HG02588 (cell line): ENCODE data around the gene RLBP1.
"Not testable (repeated sequence)": the region's sequence is repeated elsewhere in the genome, so short reads cannot be mapped to it uniquely, and the experiment has no call there.

Experiments used
- ATAC-seq: cut with Tn5 transposase; IDR thresholded peaks from one replicate; pipeline ENCODE4 v1.9.1; 2021; ENCODE audit warnings: mild to moderate bottlenecking, moderate library complexity; ENCODE audit not compliant: unreplicated experiment

The RLBP1 gene

DNA sequence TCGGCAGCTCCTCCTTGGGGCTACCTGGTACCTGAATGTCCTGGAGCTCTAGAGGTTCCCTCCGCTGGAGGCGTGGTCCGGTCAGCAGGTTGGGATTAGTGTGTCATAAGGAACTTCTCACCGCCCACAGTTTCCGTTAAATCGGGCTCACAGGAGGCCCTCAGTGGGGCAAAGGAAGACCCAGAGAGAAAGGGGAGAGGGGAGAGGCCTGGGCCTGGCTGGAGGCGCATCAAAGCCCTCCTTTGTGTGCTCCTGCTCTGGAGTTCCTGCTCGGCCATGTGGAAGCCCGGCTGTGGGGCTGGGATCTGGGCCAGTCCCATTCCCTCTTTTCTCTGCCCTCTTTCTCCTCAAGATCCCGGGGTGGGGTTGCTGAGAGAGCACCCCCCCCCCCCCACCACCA lies at the start of gene RLBP1:
Gene RLBP1 (minus strand): TSS at position 37 of the 400 bp plus-strand sequence. CDS start 2,604 bp downstream, outside the sequence.
- no peak for ATAC-seq

DNA sequence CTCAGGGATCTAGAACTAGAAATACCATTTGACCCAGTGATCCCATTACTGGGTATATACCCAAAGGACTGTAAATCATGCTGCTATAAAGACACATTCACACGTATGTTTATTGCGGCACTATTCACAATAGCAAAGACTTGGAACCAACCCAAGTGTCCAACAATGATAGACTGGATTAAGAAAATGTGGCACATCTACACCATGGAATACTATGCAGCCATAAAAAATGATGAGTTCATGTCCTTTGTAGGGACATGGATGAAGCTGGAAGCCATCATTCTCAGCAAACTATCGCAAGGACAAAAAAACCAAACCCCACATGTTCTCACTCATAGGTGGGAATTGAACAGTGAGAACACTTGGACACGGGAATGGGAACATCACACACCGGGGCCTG lies 28.8 kb upstream of the RLBP1 start:
- ATAC-seq = not testable (repeated sequence)

DNA sequence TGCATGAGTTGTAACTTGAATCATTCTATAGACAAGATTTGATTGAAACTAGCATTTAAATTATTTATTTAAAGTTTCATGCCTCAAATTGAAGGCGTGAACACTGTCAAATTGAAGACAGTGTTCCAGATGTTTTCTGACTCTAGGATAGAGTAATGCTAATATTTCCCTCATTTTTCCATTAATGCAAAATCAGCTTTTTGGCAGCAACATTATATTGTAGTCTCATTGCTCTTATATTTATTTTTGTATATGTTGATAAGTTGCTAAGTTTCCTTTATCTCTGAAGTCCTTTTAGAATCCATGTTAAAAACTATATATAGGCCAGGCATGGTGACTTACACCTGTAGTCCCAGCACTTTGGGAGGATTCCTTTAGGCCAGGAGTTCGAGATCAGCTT lies 27.2 kb upstream of the RLBP1 start:
- no peak for ATAC-seq

DNA sequence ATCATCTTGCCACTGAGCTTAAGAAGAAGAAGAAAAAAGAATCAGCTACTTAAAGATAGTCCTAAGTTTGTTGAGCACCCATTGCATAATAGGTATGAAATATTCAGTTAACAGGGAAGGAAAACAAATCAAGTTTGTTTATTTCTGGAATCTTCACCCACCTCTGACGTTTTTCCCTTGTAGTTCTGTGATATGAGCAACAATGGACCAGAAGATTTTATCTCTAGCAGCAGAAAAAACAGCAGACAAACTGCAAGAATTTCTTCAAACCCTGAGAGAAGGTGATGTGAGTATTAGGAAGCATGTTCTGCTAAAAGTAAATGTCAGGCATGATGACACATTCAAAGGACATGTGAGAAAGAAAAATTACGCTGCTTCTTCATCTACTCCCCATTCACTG lies 26.1 kb upstream of the RLBP1 start:
- ATAC-seq = no peak

DNA sequence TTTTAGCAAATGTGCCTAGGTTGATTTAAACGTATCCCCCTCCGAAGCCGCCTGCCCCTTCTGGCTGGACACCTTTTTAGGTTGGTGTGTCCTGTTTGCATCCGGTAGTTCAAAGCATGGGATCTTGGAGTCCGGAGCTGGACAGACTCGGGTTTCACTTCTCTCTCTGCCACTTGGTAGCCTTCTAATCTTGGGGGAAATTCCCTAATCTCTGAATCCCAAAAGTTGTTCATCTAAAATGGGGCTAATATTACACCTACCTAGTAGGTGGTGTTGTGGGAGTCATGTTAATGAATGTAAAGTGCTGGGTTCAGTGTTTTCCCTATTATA lies 23.2 kb upstream of the RLBP1 start:
- ATAC-seq = no peak

DNA sequence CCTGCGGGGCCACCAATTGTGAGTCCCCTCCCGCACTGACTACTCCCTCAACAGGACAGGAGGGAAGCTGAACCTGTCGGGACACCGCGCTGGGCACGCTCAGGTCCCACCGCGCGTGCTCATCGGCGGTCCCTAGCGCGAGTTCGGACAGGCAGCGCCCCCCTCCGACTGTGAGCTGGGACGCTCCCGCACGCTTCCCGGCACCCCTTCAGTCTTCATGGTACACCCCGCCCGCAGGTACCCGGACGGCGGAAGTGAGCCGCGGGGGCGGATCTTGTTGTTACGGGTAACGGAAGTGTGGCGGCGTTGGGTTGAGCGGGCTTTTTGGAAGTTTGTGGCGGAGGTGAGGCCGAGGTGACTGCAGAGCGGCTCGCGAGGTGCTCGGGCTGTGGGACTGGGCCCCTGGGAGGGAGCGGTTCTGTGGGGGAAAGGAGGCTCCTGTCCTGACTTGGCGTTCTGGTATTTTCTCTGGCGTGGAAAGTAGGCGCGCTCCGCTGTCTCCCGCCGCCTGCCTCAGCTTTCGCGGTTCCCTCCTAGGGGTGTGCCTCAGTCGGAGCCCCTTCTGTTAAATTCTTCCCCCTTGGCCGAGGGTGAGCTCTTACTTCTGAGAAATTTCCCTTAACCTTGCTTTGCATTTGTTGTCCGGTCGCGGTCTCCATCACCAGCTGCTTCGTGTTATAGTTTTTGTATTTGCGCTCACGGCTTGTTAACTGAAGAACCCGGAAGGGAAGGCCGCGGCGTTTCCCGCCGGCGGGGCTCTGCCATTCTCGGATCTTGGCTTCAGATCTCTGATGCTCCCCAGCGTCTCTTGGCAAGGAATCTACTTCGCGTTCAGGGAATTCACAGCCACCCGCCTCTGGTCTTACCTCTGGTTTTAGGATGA lies 22.6 kb upstream of the RLBP1 start, which contains the start of gene FANCI:
Gene FANCI (plus strand): TSS at position 289 of the 883 bp plus-strand sequence. CDS start 3,669 bp downstream, outside the sequence.
- peak; percentile 96 for ATAC-seq

DNA sequence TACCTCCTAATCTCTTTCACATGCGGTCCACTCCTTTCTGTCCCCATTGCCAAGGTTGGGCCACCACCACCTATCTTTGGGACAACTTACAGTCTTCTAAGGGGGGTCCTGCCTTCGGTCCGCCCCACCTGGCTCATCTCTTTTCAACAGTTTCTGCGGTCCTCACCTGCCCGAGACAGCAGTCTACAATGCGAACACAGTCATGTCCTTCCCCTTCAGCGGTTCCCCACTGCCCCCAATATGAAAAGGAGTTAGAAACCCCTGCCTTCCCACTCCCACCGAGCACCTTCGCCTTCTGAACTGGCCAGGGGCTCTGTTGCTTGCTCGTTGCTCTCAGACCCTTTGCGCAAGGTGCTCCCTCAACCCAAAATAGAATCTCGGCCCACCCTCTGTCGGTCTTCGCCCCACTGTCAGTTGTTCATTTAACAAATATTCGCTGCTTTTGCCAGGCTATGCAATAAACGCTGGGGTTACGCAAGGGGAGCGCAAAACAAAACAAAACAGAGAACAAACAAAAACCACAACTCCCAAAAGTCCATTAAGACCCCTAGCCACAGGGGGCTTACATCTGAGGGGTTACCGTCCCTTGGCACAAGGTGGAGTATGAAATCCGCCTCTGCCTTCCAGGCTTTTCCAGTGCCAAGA lies 21.8 kb upstream of the RLBP1 start:
- ATAC-seq = no peak

DNA sequence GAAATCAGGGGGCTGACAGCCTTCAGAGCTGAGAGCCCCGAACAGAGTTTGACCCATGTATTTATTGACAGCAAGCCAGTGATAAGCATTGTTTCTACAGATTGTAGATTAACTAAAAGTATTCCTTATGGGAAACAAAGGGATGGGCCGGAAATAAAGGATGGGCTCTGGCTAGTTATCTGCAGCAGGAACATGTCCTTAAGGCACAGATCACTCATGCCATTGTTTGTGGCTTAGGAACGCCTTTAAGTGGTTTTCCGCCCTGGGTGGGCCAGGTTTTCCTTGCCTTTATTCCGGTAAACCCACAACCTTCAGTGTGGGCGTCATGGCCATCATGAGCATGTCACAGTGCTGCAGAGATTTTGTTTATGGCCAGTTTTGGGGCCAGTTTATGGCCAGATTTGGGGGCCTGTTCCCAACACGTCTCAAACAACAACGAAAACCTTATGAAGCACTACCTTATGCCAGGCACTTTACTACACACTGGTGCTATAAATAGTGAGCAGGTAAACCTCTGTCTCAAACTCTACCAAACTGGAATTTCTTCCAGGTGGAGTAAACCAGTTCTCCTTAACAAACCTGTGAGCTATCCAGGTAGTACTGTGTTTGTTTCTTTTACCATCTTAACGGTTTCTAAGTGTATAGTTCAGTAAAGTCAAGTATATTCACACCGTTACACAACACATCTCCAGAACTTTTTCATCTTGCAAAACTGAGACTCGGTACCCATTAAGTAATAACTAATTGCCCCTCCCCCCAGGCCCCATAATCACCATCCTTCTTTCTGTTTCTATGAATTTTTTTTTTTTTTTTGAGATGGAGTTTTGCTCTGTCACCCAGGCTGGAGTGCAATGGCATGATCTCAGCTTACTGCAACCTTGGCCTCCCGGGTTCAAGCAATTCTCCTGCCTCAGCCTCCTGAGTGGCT lies 18.8 kb upstream of the RLBP1 start:
- ATAC-seq = not testable (repeated sequence)

DNA sequence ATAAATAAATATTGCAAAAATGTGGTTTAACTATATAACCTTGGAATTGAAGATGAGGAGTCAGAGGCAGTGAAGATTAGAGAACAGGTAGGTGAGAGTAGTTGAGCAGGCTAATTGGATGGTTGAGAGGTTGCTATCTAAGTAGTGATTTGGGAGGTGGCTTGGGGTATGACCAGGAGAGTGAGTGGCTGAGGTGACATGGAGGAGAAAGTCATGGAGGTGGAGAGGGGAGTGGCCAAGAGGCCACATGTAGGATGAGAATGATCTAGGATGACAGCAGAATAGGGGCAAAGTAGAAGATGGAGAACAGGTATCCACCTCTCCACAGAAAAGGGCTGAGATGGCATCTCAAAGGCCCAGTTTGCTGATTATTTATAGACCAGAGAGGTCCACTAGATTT lies 10.5 kb upstream of the RLBP1 start:
- ATAC-seq = no peak

DNA sequence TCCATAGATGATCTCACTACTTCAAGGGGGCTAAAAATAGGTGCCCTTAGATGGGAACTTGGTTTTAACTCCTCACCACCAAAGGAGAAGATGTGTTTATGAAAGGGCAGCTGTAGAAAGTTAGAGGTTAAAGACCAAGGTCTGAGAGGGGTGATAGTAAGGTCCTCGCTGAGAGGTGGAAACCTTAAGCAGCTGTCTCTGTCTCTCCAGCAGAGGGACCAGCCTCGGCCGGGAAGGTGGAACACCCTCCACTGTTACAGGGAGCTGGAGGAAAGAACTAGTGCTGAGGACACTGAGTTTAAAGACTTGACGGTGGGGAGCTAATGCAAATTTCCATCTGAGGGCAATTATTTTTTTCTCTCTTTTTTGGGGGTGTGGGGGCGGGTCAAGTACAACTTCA lies 8.9 kb upstream of the RLBP1 start:
- ATAC-seq = no peak

DNA sequence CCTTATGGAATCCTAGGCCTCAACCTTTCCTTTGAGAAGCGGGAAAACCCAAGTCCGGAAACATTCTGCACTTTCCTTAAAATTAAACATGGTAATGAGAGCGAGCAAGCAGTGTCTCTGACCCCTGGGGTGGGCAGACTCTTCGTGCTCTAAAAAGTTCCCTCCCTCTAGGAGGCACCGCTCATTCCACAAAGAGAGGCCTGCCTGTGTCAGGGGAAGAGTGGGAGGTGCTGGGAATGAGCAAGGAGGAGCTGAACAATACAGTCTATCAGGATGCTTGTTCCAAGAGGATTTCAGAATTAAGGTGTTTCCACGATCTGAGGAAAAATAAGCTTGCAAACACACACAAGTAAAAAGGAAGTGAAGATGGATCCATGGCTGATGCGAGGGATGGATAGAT lies 6.0 kb upstream of the RLBP1 start:
- ATAC-seq = no peak

DNA sequence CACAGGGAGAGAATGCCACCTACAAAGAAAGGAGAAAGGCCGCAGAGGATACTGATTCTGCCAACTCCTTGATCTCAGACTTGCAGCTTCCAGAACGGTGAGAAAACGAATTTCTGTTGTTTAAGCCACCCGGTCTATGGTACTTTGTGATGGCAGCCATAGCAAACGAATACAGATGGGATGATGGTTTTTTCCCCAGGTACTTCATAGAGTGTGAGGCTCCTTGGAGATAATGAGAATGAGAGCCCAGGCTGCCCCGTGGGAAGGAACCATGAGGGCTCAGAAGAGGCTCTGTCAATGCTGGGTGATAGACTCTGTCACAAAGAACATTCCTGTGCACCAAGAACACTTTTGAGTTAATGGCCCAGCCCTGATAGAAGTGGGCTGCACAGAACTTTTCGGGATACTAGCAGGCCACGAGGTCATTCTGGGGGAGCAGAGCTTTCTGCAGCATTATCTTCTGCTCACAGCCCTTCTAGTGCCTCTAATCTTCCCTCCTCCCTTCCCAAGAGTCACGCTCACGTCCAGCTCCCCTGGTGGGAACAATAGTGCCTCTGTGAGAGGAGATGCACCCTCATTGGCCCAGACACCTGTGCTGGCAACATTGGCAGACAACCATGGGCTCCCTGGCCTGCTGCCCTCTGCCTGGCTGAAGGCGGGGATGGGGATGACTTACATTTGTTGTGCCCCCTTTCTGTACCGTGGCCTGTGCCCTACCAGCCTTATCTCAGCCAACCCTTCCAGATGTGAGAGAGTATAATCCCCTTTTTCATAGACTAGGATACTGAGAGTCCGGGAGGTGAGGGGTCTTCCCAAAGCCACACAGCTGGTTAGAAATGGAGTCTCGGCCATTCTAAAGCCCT lies 5.2 kb upstream of the RLBP1 start:
- ATAC-seq = no peak

DNA sequence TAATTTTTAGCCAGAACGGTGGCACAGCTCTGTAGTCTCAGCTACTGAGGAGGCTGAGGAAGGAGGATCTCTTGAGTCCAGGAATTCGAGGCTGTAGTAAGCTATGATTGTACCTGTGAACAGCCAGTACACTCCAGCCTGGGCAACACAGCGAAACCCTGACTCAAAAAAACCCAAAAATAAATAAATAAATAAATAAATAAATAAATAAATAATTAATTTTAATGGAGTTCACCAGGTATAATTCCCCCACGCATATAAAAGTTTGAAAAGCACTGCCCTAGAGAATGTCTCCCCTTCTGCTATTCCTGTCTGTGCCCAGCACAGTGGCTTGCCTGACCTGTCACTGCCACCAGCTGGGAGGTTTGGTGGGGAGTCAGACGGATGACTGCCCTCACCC lies 4.2 kb upstream of the RLBP1 start:
- ATAC-seq = no peak

DNA sequence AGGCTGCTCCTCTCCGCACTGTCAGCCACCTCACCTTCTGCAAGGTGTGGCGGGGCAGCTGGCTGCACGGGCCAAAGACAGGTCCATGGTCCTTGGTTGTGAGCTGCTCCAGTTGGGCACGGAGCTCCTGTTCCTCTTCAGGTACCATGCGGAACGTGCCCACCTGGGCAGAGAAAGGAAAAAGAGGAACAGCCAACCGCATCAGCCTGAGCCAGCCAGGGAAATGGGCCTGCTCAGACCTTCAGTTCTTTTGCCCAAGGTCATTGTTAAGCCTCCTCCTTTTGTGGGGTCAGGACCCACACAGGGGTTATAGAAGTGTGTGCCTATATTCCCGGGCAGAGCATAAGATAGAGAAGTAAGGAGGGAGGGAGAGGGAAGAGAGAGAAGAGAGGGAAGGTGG lies 2.8 kb downstream of the RLBP1 start:
- no peak for ATAC-seq

DNA sequence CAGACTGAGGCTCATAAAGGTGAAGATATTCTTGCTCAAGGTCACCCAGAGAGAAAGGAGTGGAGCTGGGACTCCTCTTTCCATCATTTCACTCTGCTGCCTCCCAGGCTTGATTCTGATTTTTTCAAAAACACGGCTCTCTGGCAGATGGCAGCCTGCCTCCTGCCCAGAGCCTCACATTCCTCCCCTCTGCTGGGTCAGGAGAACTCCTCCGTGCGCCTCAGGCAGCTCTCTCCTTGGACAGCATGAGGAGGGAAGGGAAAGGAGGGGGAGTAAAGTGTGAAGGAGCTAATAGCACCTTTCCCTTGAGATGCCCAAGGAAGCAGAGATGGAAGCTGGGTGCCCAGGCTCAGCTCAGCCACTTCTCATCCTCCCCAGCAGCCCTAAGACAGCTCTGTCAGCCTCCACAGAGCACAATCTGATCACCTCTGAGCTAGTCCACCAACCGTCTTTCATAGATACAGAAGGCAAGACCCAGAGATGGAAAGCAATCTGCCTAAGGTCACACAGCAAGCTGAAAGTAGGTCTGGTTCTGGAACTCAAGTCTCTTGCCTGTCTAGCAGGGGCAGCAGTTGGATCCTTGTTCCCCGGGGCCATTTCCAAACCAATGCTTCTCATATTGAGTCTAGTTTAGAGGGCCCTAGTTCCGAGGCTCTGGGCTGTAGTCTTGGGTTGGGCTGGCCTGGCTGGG lies 3.5 kb downstream of the RLBP1 start:
- no peak for ATAC-seq

DNA sequence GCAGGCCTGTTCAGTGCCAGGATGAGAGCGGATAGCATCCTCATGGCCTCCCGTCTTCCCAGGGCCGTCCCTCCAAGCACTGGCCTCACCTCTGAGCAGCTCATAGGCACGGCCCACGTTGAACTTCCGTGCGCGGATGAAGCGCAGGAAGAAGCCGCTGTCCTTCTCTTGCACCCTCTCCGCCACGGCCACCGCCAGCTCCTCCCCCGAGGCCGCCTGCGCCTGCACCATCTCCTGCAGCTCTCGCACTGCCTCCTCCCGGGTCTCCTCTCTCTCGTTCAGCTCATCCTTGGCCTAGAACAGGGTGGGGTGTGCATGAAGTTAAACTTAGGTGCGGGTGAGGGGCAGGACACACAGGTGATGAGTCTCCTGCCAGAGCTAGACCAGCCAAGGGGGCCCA lies 4.3 kb downstream of the RLBP1 start:
- no peak for ATAC-seq

DNA sequence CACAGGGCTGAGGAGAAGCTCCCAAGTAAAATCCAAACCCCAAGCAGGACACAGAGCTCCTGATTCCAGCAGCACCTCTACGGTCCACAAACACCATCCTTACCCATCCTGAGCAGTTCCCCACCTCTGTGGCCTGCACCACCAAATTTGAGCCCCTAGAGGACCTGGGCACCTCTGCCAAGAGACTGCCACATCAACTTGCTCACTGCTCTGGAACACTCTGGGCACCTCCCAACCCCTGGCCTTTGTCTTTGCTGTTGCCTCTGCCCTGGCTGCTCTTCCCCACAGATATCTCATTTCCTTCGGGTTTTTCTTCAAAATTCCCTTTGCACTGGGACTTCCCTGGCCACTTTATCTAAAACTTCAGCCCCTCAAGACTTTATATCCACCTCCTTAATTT lies 5.8 kb downstream of the RLBP1 start:
- ATAC-seq = no peak

DNA sequence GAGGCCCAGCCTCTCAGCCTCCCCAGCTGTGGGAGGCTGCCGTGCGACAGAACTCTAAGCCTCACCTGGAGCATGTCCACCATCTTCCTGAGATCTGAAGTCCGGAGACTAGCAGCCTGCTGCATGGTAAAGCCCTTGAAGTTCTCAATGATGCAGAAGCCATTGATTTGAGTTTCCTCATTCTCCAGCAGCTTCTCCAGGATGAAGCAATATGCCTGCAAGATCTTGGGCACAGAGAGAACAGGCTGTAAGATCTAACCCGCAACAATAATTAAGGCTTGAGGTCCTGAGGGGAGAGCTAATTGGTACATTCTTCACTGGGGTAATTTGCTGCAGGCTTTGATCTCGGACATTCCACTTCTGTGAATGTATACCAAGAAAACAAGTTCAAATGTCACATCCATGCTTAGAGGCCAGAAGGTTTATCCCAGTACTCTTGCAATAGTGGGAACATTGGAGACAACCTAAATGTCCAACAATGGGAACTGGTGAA lies 9.7 kb downstream of the RLBP1 start:
- no peak for ATAC-seq

DNA sequence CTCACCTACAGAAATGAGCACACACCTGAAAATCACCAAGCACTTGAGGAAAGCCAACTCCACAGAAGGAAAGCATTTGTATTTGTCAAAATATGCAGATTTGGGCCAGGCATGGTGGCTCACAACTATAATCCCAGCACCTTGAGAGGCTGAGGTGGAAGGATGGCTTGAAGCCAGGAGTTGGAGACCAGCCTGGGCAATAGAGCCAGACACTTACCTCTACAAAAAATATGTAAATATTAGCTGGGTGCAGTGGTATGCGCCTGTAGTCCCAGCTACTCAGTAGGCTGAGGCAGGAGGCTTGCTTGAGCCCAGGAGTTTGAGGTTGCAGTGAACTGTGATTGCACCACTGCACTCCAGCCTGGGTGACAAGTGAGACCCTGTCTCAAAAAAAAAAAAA lies 12.3 kb downstream of the RLBP1 start:
- no peak for ATAC-seq

DNA sequence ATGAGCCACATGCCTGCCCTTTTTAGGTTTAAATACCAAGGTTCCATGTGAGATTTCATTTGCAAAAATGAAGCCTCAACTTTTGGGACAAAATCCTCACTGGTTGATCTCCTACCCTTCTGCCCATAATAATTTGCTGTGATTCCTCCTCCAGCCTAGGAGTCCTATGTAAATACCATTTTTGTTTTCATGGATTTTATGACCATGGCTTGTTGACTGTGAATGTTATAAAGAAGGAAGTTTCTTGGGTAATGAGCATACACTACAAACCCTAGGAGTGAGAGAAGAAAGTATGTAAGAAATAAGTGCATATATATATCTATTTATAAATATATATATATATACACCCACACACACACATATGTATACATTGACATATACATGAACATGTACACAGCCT lies 13.1 kb downstream of the RLBP1 start:
- ATAC-seq = no peak
